HG02870 (cell line): ENCODE measurements around the gene PPM1M.
A peak's percentile ranks its signal among the peaks of the same experiment; 100 is the strongest.

ENCODE experiments used
- ATAC-seq: cut with Tn5 transposase; IDR thresholded peaks from one replicate; pipeline ENCODE4 v1.9.1; 2021; ENCODE audit warnings: mild to moderate bottlenecking, moderate library complexity; ENCODE audit not compliant: unreplicated experiment

PPM1M gene, protein sequence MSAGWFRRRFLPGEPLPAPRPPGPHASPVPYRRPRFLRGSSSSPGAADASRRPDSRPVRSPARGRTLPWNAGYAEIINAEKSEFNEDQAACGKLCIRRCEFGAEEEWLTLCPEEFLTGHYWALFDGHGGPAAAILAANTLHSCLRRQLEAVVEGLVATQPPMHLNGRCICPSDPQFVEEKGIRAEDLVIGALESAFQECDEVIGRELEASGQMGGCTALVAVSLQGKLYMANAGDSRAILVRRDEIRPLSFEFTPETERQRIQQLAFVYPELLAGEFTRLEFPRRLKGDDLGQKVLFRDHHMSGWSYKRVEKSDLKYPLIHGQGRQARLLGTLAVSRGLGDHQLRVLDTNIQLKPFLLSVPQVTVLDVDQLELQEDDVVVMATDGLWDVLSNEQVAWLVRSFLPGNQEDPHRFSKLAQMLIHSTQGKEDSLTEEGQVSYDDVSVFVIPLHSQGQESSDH

DNA sequence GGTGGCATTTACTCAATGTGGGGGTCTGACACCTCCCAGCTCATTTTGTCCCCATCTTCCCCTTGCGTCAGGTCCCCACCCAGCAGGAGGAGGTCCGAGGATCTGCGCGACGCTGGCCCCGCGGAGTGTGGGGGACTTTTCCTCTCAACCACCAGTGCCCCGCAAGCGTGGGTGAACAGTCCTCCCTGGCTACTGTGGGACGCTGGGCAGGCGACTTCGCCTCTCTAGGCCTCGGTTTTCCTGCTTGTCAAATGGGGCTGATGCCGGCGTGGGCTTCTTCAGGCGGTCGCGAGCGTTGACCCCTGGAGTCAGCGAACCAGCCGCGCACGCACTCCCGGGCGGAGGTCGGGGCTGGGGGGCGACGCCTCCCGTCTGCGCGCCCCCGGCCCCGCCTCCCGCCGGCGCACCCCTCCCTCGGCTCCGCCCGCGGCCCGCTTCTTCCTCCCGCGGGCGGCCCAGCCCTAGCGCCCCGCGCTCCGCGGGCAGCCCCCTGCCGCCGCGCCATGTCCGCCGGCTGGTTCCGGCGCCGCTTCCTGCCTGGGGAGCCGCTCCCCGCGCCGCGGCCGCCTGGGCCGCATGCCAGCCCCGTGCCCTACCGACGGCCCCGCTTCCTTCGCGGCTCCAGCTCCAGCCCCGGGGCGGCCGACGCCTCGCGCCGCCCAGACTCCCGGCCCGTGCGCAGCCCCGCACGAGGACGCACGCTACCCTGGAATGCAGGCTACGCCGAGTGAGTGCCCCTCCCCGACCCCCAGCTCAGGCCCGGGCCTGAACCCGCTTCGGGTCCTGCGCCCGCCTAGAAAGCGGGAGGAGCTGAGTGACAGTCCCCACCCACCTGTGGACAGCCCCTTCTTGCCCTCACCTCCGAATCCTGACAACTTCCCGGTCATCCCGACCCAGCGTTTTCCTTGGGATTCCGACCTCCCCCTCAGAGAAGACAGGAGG is at the start of gene PPM1M:
PPM1M (plus strand) TSS at position 438 of the 942 bp plus-strand sequence; CDS start at position 504, 66 bp downstream.
- ATAC-seq = no peak

DNA sequence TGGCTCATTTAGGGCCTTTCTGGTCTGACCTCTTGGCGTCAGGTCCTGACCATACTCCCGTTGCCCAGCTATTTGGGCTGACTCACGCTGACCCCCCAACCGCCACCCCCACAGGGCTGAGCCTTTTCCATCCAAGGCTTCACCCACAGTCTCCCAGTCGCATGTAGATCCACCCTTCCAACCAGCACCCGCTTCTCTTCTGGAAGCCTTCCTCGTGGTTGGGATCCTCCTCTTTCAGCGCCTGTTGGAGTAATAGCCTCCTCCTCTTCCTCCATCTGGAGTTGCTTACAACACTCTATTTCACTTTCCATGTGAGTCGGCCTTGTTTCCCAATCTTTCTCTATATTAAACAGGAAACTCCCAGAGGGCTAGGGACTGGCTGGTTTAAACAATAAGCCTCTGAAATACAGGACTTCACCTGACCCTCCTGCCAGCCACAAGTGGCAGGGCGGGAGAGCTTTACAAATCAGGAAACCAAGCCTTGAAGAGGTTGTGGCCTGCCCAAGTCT is 49.7 kb upstream of the PPM1M start:
- ATAC-seq = no peak

DNA sequence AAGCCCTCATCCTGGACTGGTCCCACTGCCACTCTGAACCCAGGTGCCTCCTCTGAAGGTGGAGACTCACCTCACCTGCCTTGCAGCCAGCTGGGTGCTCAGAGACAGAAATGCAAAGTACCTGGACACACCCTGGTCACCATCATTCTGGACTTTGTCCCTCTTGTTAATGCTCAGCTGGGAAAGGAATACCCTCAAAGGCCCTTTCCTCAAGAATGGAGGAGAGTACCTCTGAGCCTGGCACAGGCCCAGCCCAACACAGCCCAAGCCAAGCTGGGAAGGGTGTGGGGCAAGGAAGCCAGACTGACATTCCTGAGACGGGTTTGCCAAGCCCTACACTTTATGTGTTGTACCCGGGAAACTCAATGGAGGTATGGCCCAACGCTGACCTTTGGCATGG is 48.6 kb upstream of the PPM1M start:
- ATAC-seq = no peak

DNA sequence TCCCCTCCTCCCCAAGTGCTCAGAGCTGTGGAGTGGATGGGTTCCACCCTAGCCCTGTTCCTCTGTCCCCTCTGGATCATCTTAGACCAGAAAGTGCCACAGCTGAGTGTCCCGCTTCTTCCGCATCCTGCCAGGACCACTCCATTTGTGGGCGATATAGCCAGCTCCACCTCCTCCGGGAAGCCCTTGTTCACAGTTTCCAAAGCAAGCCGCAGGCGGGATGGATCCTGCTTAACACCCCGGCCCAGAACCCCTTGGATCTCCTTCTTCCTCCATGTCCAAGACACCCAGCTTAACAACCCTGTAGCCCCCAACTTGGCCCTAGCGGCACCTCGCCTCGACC is 48.1 kb upstream of the PPM1M start:
- ATAC-seq = no peak

DNA sequence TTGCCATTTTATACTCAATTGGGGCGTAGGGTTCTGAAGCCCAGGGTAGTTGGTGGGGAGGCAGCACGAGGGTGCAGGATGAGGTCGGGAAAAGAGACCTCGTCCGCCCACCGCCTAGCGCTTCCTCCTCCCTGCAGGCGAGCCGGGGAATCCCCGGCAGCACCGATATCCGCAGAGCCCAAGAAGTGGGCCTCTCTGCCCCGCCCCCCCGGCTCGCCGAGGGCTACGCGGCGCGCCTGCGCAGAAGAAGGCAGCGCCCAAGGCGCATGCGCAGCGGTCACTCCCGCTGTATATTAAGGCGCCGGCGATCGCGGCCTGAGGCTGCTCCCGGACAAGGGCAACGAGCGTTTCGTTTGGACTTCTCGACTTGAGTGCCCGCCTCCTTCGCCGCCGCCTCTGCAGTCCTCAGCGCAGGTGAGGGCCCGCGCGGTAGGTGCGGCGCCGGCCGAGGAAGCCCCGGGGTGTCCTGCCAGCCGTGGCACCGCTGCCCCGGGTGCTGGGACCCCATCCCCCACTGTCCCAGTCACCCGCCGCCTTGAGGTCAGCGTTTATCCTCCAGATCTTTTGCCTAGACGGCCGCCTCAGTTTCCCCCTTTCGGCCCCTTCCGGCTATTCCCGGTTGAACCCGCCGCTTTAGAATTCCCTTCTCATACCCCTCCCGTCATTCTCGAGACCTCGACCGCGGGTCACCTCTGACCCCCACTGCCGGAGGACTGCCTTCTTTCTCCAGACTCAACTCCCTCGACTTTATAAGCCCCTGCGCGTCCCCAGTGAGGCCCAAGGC is 47.5 kb upstream of the PPM1M start, which contains the start of gene ALAS1:
ALAS1 (plus strand) TSS at position 319 of the 784 bp plus-strand sequence. CDS start 1,082 bp downstream, outside the sequence.
- ATAC-seq = peak; percentile 78

DNA sequence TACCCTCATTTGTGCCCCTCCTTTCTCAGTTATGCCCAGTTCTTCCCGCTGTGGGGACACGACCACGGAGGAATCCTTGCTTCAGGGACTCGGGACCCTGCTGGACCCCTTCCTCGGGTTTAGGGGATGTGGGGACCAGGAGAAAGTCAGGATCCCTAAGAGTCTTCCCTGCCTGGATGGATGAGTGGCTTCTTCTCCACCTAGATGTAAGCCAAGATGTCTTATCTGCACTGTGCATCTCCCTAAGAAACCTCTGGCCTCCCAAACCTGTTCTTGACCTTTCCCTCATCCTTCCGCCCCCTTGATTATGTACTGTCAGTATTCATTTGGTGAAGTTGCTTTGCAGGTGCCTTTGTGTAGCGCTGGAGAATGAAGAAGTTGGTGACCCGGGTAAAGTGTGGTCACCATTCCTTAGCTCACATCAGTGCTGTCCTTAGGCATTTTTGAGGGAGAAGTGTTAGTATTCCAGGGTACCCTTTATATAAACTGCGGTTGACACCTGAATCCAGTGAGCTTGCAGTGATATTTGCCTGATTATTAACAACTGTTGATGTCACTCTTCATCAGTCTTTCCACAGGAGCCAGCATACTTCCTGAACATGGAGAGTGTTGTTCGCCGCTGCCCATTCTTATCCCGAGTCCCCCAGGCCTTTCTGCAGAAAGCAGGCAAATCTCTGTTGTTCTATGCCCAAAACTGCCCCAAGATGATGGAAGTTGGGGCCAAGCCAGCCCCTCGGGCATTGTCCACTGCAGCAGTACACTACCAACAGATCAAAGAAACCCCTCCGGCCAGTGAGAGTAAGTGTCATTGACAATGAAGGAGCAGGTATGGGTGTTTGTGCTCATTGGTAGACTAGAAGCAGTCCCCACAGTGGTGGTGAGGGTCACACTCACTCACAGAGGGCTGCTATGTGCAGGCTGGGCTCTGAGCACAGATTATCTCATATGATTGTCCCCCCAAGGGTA is 46.6 kb upstream of the PPM1M start:
- no peak for ATAC-seq

DNA sequence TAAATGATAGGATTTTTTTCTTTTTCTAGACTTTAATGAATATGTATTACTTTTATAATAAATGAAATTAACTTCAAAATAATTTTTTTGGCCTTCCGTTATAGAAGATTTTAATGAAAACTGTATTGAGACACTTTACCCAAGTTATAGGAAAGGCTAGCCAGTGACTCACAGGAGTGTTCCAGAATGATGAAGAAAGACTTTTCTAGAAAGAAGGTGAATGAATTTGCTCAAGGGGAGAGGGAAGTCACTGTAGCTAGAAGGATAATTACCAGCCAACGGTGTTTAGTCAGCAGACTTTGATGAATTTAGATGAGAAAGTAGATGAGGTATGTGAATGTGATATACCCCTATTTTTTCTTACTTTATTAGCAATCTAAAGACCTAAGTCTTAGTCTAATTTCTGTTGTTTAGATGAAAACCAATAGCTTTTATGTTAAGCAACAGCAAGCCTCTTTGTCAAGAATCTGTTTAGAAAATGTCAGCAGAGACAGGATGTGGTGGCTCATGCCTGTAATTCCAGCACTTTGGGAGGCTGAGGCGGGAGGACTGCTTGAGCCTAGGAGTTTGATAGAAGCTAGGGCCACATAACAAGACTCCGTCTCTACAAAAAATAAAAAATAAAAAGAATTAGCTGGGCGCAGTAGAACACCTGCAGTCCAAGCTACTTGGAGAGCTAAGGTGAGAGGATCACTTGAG is 44.4 kb upstream of the PPM1M start:
- no peak for ATAC-seq

DNA sequence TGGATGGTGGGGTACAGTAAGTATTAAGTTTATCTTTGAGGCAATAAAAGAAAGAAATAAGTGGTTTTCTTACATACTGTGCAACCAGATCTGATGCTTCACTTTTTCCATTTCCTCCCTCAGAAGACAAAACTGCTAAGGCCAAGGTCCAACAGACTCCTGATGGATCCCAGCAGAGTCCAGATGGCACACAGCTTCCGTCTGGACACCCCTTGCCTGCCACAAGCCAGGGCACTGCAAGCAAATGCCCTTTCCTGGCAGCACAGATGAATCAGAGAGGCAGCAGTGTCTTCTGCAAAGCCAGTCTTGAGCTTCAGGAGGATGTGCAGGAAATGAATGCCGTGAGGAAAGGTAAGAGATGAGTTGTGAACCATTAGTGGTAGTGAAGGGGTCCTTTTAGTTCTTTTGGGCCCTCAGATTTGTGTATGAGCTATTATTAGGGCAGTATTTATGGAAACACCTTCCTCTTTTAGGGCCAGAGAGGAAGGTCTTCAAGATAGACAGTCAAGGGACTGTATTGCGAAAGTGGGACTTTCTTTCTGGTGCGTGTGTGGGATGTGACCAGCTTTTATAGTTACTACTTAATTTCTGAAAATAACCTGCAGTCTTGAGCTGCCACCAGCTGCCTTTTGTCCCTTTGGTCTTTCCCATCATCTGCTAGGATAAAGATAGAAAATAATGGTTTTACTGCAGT is 43.0 kb upstream of the PPM1M start:
- no peak for ATAC-seq

DNA sequence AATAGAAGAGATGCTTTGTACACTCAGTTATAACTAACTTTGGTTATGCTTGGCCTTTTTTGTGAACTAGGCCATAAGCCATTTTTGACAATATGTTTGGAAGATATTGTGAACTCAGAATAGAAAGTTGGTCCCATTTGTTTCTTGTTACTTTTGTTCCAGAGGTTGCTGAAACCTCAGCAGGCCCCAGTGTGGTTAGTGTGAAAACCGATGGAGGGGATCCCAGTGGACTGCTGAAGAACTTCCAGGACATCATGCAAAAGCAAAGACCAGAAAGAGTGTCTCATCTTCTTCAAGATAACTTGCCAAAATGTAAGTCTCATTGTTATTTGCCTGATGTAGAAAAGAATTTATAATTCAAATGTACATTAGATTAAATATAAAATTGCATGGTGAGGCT is 41.9 kb upstream of the PPM1M start:
- ATAC-seq = no peak

DNA sequence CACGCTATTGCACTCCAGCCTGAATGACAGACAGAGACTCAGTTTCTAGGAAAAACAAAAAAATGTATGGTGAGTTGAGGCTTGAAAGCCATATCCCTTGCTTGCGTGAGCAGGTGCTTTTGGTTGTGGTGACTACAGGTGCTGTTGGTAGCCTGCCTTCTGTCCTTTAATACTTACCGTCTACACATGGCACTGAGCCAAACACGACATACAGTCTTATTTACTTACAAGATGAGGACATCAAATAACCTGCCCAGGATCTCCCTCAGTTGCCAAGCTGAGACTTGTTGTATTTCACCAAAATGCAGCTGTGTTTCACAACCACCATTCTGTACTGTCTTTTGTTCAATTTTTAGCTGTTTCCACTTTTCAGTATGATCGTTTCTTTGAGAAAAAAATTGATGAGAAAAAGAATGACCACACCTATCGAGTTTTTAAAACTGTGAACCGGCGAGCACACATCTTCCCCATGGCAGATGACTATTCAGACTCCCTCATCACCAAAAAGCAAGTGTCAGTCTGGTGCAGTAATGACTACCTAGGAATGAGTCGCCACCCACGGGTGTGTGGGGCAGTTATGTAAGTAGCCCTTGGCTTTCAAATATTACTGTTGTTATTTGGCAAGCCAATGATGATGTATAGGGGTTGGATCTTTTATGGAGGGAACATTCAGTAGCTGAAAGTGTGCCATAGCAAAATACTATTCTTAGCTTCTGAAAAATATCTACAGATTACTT is 41.1 kb upstream of the PPM1M start:
- no peak for ATAC-seq

DNA sequence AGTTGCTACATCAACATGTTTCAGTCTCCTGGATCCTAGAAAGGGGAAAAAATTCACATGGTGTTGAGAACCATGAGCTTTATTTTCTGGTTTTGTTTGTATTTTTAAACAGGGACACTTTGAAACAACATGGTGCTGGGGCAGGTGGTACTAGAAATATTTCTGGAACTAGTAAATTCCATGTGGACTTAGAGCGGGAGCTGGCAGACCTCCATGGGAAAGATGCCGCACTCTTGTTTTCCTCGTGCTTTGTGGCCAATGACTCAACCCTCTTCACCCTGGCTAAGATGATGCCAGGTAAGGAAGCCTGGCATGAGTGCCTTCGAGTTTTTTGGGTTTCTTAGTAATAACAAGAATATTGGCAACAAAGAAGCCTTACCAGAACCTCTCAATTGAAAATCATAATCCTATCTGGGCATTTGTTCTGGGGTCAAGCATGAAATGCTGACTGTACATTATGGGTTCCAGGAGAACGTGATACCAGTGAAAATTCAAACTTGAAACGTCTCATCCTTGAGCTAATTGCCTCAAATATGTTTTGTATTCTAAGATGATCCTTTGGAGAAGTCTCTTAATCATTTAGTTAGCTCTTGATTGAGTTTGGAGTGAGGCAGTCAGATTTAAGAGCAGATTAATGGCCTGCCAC is 39.7 kb upstream of the PPM1M start:
- ATAC-seq = no peak

DNA sequence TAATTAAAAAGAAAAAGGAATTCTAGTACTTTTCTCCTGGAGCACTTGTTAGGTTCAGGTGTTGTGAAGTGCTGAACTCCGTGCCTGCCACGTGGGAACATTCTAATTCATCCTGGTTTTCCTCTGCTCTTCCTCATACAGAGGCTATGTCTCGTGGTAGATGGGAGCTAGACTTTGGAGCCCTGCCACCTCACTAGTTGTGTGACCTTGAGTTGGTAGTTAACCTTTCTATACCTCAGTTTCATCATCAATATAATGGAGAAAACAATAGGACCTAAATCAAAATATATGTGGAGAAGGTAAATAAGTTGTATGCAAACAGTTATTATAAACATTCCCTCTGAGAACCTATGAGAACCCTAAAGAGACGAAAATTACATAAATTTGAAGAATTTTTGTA is 37.0 kb upstream of the PPM1M start:
- ATAC-seq = no peak

DNA sequence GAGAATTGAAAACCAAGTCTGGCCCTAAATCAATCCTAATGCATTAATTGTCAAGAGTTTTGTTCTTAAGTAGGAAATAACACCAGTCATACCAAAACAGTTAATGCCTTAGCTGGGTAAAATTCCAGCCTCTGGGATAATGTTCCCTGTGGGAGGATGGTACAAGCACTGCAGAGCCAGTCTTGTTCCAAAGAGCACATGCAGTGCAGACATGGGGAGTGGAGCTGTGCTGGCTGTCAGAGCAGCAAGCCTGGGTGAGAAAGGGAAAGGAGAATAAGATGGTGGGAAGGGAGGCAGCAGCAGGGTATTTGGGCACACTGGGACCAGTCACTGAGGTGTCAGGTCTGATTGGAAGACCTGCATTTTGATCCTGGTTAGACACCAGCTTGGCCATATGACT is 35.5 kb upstream of the PPM1M start:
- no peak for ATAC-seq

DNA sequence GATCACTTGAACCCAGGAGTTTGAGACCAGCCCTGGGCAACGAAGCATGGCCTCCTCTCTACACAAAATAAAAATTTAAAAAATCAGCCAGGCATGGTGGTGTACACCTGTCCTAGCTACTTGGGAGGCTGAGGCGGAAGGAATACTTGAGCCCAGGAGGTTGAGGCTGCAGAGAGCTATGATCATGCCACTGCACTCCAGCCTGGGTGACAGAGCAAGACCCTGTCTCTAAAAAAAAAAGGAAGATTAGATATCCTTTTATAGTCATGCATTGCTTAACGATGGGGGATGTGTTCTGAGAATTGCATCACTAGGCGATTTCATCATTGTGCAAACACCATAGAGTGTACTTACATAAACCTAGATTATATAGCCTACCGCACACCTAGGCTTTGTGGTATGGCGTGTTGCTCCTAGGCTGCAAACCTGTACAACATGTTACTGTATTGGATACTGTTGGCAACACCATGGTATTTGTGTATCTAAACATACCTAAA is 35.0 kb upstream of the PPM1M start:
- ATAC-seq = no peak

DNA sequence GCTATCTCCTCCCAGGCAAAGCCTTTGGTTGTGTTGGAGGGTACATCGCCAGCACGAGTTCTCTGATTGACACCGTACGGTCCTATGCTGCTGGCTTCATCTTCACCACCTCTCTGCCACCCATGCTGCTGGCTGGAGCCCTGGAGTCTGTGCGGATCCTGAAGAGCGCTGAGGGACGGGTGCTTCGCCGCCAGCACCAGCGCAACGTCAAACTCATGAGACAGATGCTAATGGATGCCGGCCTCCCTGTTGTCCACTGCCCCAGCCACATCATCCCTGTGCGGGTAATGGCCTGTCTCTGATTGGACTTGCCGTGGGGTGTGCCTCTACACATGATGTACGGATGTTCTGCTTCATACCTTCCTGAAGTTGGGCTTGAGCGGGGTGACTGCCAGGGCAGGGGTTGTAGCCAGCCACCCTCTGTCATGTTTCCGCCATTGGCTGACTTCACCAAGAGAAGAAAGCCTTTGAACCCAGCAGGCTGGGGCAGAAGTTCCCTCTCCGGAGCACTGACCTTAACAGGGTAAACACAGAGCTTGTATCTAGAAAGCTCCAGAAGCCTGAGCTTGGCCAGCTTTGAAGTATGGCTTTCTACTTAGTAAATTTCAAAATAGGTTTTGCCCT is 34.2 kb upstream of the PPM1M start:
- no peak for ATAC-seq

DNA sequence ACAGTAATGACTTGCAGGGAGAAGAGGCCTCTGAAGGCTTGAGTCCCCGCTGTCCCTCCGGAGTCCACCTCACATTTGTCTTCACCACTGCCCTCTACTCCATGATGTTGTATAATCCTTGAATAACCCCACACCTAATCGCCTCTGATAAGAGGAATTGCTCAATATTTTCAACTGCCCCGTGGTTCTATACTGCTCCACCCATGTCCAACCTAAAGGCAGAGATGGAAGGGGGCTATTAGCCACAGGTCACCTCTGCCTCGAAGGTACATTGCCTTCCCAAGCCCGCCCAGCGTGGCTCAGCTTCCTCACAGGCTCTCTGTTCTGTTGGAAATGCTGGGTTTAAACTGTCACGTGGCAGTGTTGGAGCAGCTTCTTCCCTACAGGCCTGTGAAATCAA is 32.6 kb upstream of the PPM1M start:
- no peak for ATAC-seq

DNA sequence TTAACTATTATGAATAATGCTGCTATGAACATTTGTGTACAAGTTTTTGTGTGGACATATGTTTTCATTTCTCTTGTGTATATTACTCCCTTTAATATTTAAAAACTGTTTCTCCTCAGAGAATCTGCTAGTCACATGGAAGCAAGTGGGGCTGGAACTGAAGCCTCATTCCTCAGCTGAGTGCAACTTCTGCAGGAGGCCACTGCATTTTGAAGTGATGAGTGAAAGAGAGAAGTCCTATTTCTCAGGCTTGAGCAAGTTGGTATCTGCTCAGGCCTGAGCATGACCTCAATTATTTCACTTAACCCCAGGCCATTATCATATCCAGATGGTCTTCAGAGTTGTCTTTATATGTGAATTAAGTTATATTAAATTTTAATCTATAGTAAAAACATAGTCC is 31.7 kb upstream of the PPM1M start:
- no peak for ATAC-seq
